HEK293 (cell line): ENCODE results near the gene CPNE1.

Experiments used
- CTCF ChIA-PET: fragments of 350-600 bp; formaldehyde crosslinking; extraction: SDS; loops from one replicate; lab custom pipeline; 2021; ENCODE audit warnings: antibody characterized with exemption; lab: Yijun Ruan, JAX
- POLR2A ChIA-PET: fragments of 300-600 bp; formaldehyde crosslinking; extraction: SDS; loops from one replicate; lab custom pipeline; 2020; ENCODE audit warnings: antibody characterized with exemption, inconsistent platforms; lab: Yijun Ruan, JAX
- H3K27ac ChIP-seq: fragments of 200-500 bp; sonication (Bioruptor generic); 2 replicates; pipeline ENCODE4 v1.5.1; 2014; ENCODE audit warnings: low read depth, low read length, control low read depth, inconsistent platforms; ENCODE audit errors: extremely low read depth
- H3K36me3 ChIP-seq, 2 experiments: fragments of 200-500 bp in 1 of 2; sonication (Bioruptor generic) in 1 of 2; 1 replicate in 1 of 2; 2 replicates in 1 of 2; pipeline ENCODE4 v1.5.1; 2014 to 2017; ENCODE audit warnings: inconsistent platforms in 2 of 2, low read length in 2 of 2; ENCODE audit not compliant: control insufficient read depth in 2 of 2, insufficient read depth in 1 of 2
- H3K4me1 ChIP-seq: fragments of 200-500 bp; sonication (Bioruptor generic); 2 replicates; pipeline ENCODE4 v1.5.1; 2014; ENCODE audit warnings: mild to moderate bottlenecking, low read length, inconsistent platforms; ENCODE audit not compliant: control insufficient read depth, insufficient read depth
- H3K4me3 ChIP-seq: 2 replicates; pipeline ENCODE4 v1.5.1; 2011; ENCODE audit warnings: low read depth, mild to moderate bottlenecking, control low read depth, low read length, moderate library complexity
- H3K9me3 ChIP-seq: fragments of 200-500 bp; sonication (Bioruptor generic); 2 replicates; pipeline ENCODE4 v1.5.1; 2014; ENCODE audit warnings: low read depth, low read length, inconsistent platforms; ENCODE audit not compliant: control insufficient read depth, insufficient read depth
- FEZF1 ChIP-seq: fragments of 450-650 bp; formaldehyde crosslinking; IDR thresholded peaks from 2 replicates; pipeline ENCODE4 v1.5.1; 2016; ENCODE audit warnings: missing biosample characterization, missing genetic modification characterization
- PRDM1 ChIP-seq: fragments of 450-650 bp; formaldehyde crosslinking; IDR thresholded peaks from 2 replicates; pipeline ENCODE4; 2016; ENCODE audit warnings: missing biosample characterization, missing genetic modification characterization
- PRDM6 ChIP-seq: fragments of 450-650 bp; formaldehyde crosslinking; IDR thresholded peaks from 2 replicates; pipeline ENCODE4 v1.5.1; 2017; ENCODE audit warnings: missing biosample characterization, missing genetic modification characterization
- SP2 ChIP-seq: fragments of 450-650 bp; formaldehyde crosslinking; IDR thresholded peaks from 2 replicates; pipeline ENCODE4 v1.5.1; 2016; ENCODE audit warnings: missing biosample characterization, missing genetic modification characterization
- SP7 ChIP-seq: fragments of 450-650 bp; formaldehyde crosslinking; IDR thresholded peaks from 2 replicates; pipeline ENCODE4 v1.5.1; 2016; ENCODE audit warnings: missing biosample characterization, missing genetic modification characterization
- ZBTB8A ChIP-seq: fragments of 450-650 bp; formaldehyde crosslinking; IDR thresholded peaks from 2 replicates; pipeline ENCODE4 v1.5.1; 2016; ENCODE audit warnings: missing biosample characterization, missing genetic modification characterization
- ZNF16 ChIP-seq: fragments of 450-650 bp; formaldehyde crosslinking; IDR thresholded peaks from 2 replicates; pipeline ENCODE4 v1.5.1; 2016; ENCODE audit warnings: low read depth, missing biosample characterization, missing genetic modification characterization
- ZNF2 ChIP-seq: fragments of 450-650 bp; formaldehyde crosslinking; IDR thresholded peaks from 2 replicates; pipeline ENCODE4 v1.5.1; 2016; ENCODE audit warnings: missing biosample characterization, missing genetic modification characterization
- ZNF248 ChIP-seq: fragments of 450-650 bp; formaldehyde crosslinking; IDR thresholded peaks from 2 replicates; pipeline ENCODE4 v1.5.1; 2017; ENCODE audit warnings: missing biosample characterization, missing genetic modification characterization
- ZNF529 ChIP-seq: fragments of 450-650 bp; formaldehyde crosslinking; IDR thresholded peaks from 2 replicates; pipeline ENCODE4 v1.5.1; 2017; ENCODE audit warnings: missing genetic modification characterization, missing biosample characterization; ENCODE audit not compliant: insufficient replicate concordance
- ZNF626 ChIP-seq: fragments of 450-650 bp; sonication (Bioruptor Pico); formaldehyde crosslinking; IDR thresholded peaks from 2 replicates; pipeline ENCODE4 v1.5.1; 2018; ENCODE audit warnings: missing biosample characterization, missing genetic modification characterization, inconsistent platforms
- ZNF670 ChIP-seq: fragments of 450-650 bp; formaldehyde crosslinking; IDR thresholded peaks from 2 replicates; pipeline ENCODE4 v1.5.1; 2016; ENCODE audit warnings: missing biosample characterization, missing genetic modification characterization, low read depth
- ZNF747 ChIP-seq: fragments of 450-650 bp; formaldehyde crosslinking; IDR thresholded peaks from 2 replicates; pipeline ENCODE4 v1.5.1; 2016; ENCODE audit warnings: missing biosample characterization, missing genetic modification characterization
- ZNF76 ChIP-seq: fragments of 450-650 bp; formaldehyde crosslinking; IDR thresholded peaks from 2 replicates; pipeline ENCODE4; 2016; ENCODE audit warnings: low read depth, missing biosample characterization, missing genetic modification characterization, borderline replicate concordance
- ZNF792 ChIP-seq: fragments of 450-650 bp; formaldehyde crosslinking; IDR thresholded peaks from 2 replicates; pipeline ENCODE4 v1.5.1; 2016; ENCODE audit warnings: missing biosample characterization, missing genetic modification characterization
- ZSCAN23 ChIP-seq: fragments of 450-650 bp; formaldehyde crosslinking; IDR thresholded peaks from 2 replicates; pipeline ENCODE4 v1.5.1; 2016; ENCODE audit warnings: missing biosample characterization, missing genetic modification characterization

CPNE1 gene

DNA sequence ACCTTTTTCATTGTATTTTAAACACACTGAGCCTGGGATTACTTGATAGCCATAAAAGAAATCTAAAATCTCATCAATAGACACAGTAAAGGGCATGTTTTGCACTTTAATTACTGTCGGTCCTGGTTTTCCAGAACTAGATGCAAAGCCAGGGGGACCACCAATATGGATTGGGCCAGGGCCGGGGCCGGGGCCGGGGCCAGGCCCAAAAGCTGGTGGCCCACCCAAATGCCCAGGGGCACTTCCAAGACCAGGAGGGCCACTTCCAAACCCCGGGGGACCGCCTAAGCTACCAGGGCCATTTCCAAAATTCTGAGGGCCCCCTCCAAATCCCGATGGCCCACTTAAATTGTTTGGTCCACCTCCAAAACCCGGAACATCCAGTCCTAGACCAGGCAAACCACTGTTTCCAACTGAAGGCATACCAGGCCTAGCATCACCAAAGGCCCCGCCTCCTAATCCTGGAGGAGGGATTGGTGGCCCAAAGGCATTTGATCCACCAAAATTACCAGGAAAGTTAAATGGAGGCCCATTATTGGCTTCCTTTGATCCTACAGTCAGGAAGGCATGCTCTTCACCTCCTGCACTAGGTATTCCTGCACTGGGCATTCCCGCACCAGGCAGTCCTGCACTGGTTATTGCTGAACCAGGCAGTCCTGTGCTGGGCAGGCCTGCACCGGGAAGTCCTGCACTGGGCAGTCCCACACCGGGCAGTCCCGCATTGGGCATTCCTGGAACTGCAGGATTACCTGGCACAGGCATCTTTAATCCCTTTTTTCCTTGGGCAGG is 11.9 kb downstream of the CPNE1 start:
- CTCF ChIA-PET = interaction anchor here (0.7 kb wide), 1 partner anchor 238 kb away, joined by 3 read pairs; no protein-coding TSS in a partner anchor
- Histone ChIP-seq H3K4me1 (0 out of 2 replicates have a peak, but pooled peaks cover 8% of the 10 kb centered on the region), H3K4me3 (no peak overlapping the region), H3K27ac (no peak overlapping the region), H3K36me3 (peaks cover 4 to 55% of the 10 kb centered on the region in 2 experiments; a peak in 2 of 3 replicates), H3K9me3 (no peaks in the 10 kb centered on the region)
- POLR2A ChIA-PET = interaction anchor here (1.3 kb wide), 1 partner anchor 11 kb away, joined by 9 read pairs; the partner anchor contains the start of genes CPNE1 and RBM12
- TF ChIP-seq ZBTB8A (no peak), SP2 (tag by site-specific recombination) (0 out of 2 replicates have a peak, but pooled peaks have one; percentile 11), ZNF626 (tag by site-specific recombination) (no peak), ZNF747 (tag by site-specific recombination) (no peak)

DNA sequence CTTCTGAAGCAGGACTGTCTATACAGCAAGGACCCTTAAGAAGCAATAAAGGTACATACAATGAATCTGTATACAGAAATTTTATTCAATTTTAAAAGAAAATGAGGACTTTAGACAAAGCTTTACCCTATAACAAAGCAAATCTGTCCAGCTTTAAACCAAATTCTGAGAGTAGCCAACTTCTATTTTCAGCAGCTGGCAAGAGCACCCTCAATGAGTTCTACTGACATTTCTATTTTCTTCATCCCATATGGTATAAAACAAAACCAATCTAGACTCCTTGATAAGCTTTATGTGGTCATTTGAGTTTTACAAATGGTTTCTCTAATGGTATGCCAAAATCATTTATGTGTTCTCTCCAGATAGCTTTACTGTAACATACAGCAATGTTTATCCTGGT is 12.7 kb downstream of the CPNE1 start:
- Histone ChIP-seq H3K9me3 (no peaks in the 10 kb centered on the region), H3K27ac (no peak overlapping the region), H3K4me1 (0 out of 2 replicates have a peak, but pooled peaks cover 4% of the 10 kb centered on the region), H3K4me3 (no peak overlapping the region), H3K36me3 (peaks cover 4 to 50% of the 10 kb centered on the region in 2 experiments; a peak in 2 of 3 replicates)
- CTCF ChIA-PET = interaction anchor here (0.7 kb wide), 1 partner anchor 239 kb away, joined by 3 read pairs; no protein-coding TSS in a partner anchor
- TF ChIP-seq SP7 (tag by site-specific recombination) (no peak), ZNF76 (tag by site-specific recombination) (no peak), PRDM1 (tag by site-specific recombination) (no peak), PRDM6 (tag by site-specific recombination) (peak; percentile 17; the same call in 1 of the 2 replicates)
- POLR2A ChIA-PET = interaction anchor here (1.3 kb wide), 1 partner anchor 12 kb away, joined by 9 read pairs; the partner anchor contains the start of genes CPNE1 and RBM12

DNA sequence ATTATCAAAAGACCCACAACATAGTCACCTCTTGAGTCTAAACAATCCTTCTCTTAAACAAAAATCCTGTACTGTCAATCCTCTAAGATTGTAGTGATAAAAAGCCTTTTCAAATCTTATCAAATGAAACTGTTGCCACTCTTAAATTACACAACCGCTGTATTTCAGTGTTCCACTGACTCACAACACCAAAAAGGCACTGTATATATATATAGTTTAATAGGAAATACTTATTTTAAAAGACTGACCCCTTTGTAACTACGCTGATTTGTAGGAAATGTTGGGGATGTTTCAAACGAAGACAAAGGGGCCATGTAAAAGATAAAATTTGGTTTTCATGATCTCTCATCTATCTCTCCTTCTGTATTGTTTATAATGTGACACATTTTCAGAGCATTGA is 14.1 kb downstream of the CPNE1 start:
- no peak for TF ChIP-seq PRDM1 (tag by site-specific recombination)
- TF ChIP-seq ZSCAN23 (tag by site-specific recombination) = no peak
- TF ChIP-seq ZNF248 (tag by site-specific recombination) = no peak
- TF ChIP-seq ZNF670 (tag by site-specific recombination) = no peak
- TF ChIP-seq ZNF2 = no peak
- no peak for TF ChIP-seq ZNF792 (tag by site-specific recombination)
- no peak for TF ChIP-seq ZNF16 (tag by site-specific recombination)
- TF ChIP-seq FEZF1 (tag by site-specific recombination) = no peak
- H3K36me3 ChIP-seq = peaks cover 0 to 44% of the 10 kb centered on the region in 2 experiments; a peak in 2 of 3 replicates

DNA sequence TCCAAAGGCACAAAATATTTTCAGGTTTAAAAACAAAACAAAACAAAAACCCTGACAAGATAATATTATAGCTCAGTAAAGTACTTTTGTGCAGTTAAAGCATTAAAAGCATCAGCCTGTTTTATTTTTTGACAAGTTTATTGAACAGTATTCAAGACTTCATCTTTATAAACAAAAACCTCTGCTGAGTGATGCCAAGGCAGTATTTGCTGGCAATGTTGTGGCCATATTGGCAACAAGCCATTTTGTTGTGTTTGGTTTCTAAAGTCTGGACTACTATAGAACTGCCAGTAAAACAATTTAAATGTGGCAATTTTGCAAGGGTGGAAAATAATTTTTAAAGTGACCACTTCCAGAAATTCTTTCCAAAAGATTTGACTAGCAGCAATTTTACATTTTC is 15.9 kb downstream of the CPNE1 start:
- TF ChIP-seq PRDM6 (tag by site-specific recombination) = peak; percentile 28; the same call in 1 of the 2 replicates
- TF ChIP-seq ZNF529 = no peak
- TF ChIP-seq, all 188 proteins: peak for 1
- ChIA-PET CTCF (interaction anchor here (0.5 to 1.2 kb wide), 2 partner anchors 37 to 491 kb away, joined by 4 read pairs; no protein-coding TSS in a partner anchor), POLR2A (no interaction called here)
- Histone ChIP-seq H3K4me1 (0 out of 2 replicates have a peak, but pooled peaks cover 3% of the 10 kb centered on the region), H3K9me3 (no peaks in the 10 kb centered on the region), H3K27ac (no peak overlapping the region), H3K4me3 (no peak overlapping the region), H3K36me3 (peaks cover 0 to 28% of the 10 kb centered on the region in 2 experiments; a peak in 2 of 3 replicates)

More for the DNA sequence above, 14.1 kb downstream of the CPNE1 start:
- 0 out of 2 replicates have a peak, but pooled peaks cover 3% of the 10 kb centered on the region for H3K4me1 ChIP-seq
- H3K4me3 ChIP-seq = no peak overlapping the region
- H3K27ac ChIP-seq = no peak overlapping the region
- CTCF ChIA-PET = no interaction called here
- POLR2A ChIA-PET = no interaction called here
- no peaks in the 10 kb centered on the region for H3K9me3 ChIP-seq
